Mesothelial cell of epicardium (in vitro differentiated cells): ENCODE measurements around the gene ERGIC1. TPM values are rescaled to one million over a fixed set of nuclear protein-coding genes. Genes with fewer than 3 reads are reported as not detected.
A peak's percentile ranks its signal among the peaks of the same experiment; 100 is the strongest.

Experiments used
- DNase-seq, 2 experiments: peaks; one replicate each; pipeline ENCODE4 v3.0.0; 2021; ENCODE audit warnings: low spot score in 2 of 2; ENCODE audit not compliant: unreplicated experiment in 2 of 2
- H3K27ac Mint-ChIP-seq: 2 replicates; pipeline ENCODE4 v1.8.0; 2021; ENCODE audit warnings: mixed read lengths
- H3K27me3 Mint-ChIP-seq: 2 replicates; pipeline ENCODE4 v1.8.0; 2021; ENCODE audit warnings: low read depth, mixed read lengths
- H3K36me3 Mint-ChIP-seq: 2 replicates; pipeline ENCODE4 v1.8.0; 2021; ENCODE audit warnings: mixed read lengths
- H3K4me1 Mint-ChIP-seq: 2 replicates; pipeline ENCODE4 v1.8.0; 2021; ENCODE audit warnings: mixed read lengths
- H3K4me3 Mint-ChIP-seq: 2 replicates; pipeline ENCODE4 v1.8.0; 2021; ENCODE audit warnings: mild to moderate bottlenecking, moderate library complexity, mixed read lengths
- H3K9me3 Mint-ChIP-seq: 2 replicates; pipeline ENCODE4 v1.8.0; 2021; ENCODE audit warnings: mixed read lengths
- total RNA-seq: library from RNA; stranded (reverse); gene quantifications from 3 replicates; pipeline ENCODE4 v1.2.1, GENCODE V29; 2021
- TF ChIP-seq, protein P1 (sequence below): fragments of 200-600 bp; sonication (generic); IDR thresholded peaks from one replicate; pipeline ENCODE4 v1.5.0; 2021; ENCODE audit warnings: antibody characterized with exemption; ENCODE audit not compliant: unreplicated experiment

Gene ERGIC1
- total RNA-seq, 1 donor from 2014 or later: 107 TPM

GRCh38 chr5:172939611-172940267 lies 105.7 kb downstream of the ERGIC1 start:
- H3K36me3 Mint-ChIP-seq: peaks cover 29% of the 10 kb centered on the region

GRCh38 chr5:172940268-172941066 lies 106.4 kb downstream of the ERGIC1 start:
- Mint-ChIP-seq H3K27me3 (no peaks in the 10 kb centered on the region), H3K27ac (peak overlapping the region; percentile 56), H3K9me3 (no peaks in the 10 kb centered on the region), H3K4me1 (peaks cover 24% of the 10 kb centered on the region), H3K36me3 (peaks cover 36% of the 10 kb centered on the region), H3K4me3 (no peak overlapping the region)
- TF ChIP-seq, protein P1, sequence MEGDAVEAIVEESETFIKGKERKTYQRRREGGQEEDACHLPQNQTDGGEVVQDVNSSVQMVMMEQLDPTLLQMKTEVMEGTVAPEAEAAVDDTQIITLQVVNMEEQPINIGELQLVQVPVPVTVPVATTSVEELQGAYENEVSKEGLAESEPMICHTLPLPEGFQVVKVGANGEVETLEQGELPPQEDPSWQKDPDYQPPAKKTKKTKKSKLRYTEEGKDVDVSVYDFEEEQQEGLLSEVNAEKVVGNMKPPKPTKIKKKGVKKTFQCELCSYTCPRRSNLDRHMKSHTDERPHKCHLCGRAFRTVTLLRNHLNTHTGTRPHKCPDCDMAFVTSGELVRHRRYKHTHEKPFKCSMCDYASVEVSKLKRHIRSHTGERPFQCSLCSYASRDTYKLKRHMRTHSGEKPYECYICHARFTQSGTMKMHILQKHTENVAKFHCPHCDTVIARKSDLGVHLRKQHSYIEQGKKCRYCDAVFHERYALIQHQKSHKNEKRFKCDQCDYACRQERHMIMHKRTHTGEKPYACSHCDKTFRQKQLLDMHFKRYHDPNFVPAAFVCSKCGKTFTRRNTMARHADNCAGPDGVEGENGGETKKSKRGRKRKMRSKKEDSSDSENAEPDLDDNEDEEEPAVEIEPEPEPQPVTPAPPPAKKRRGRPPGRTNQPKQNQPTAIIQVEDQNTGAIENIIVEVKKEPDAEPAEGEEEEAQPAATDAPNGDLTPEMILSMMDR: no peak
- DNase-seq: no peak

More at GRCh38 chr5:172939611-172940267, 105.7 kb downstream of the ERGIC1 start:
- Mint-ChIP-seq H3K9me3 (no peaks in the 10 kb centered on the region), H3K27ac (peak overlapping the region; percentile 56), H3K4me1 (peaks cover 21% of the 10 kb centered on the region), H3K27me3 (no peaks in the 10 kb centered on the region), H3K4me3 (no peak overlapping the region)
- DNase-seq: no peak
- TF ChIP-seq, protein P1: no peak

DNA sequence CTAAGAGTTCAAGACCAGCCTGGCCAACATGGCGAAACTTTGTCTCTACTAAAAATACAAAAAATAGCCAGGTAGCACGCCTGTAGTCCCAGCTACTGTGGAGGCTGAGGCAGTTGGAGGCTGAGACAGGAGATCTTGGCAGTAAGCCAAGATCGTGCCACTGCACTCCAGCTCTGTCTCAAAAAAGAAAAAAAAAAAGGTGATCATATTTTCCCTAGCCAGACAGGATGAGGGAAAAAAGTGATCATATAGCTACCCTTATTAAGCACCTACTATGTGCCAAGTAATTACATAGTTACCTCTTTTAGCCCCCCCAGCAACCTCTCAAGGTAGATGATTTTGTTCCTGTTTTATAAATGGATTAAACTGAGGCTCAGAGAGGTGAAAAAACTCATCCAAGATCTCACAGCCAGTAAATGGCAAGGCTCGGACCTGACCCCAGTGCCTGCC lies 107.0 kb downstream of the ERGIC1 start:
- Mint-ChIP-seq H3K27me3 (no peaks in the 10 kb centered on the region), H3K4me3 (no peak overlapping the region)
- DNase-seq: no peak

GRCh38 chr5:172942556-172942955 lies 108.5 kb downstream of the ERGIC1 start:
- TF ChIP-seq, protein P1: no peak
- Mint-ChIP-seq H3K27me3 (no peaks in the 10 kb centered on the region), H3K27ac (peak overlapping the region; percentile 36), H3K9me3 (no peaks in the 10 kb centered on the region), H3K4me3 (no peak overlapping the region), H3K36me3 (peaks cover 25% of the 10 kb centered on the region), H3K4me1 (peaks cover 24% of the 10 kb centered on the region)
- no peak for DNase-seq

More for the DNA sequence above, 107.0 kb downstream of the ERGIC1 start:
- peaks cover 24% of the 10 kb centered on the region for H3K4me1 Mint-ChIP-seq
- TF ChIP-seq, protein P1: no peak
- peak overlapping the region; percentile 31 for H3K27ac Mint-ChIP-seq
- peaks cover 31% of the 10 kb centered on the region for H3K36me3 Mint-ChIP-seq
- H3K9me3 Mint-ChIP-seq: no peaks in the 10 kb centered on the region

DNA sequence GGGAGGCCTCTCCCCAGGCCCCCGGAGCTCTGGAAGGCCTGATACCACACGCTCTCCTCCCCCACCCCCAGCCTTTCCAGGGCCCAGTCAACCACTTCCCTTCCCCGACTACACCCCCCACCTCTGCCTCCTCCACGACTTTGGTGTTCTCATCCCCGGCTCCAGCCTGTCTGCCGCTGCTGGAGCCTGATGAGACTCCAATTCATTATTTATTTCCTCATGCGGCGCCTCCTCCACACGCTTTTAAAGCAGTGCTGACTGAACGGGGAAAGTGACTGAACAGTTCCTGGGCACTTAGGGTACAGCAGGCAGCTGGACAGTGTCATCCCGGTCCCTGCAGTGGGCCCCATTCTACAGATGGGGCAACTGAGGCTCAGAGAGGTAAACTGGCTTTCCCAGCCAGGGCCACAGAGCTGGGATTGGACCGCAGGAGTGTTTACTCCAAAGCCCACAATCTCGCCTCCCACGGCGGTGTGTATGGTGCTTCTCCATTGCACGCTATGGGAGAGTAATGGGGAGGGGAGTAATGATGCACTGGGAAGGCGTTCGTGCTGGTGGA lies 109.3 kb downstream of the ERGIC1 start:
- Mint-ChIP-seq H3K4me1 (peaks cover 24% of the 10 kb centered on the region), H3K36me3 (peaks cover 25% of the 10 kb centered on the region), H3K27ac (peak overlapping the region; percentile 36), H3K27me3 (no peaks in the 10 kb centered on the region), H3K4me3 (no peak overlapping the region), H3K9me3 (no peaks in the 10 kb centered on the region)
- DNase-seq: peak in 1 of 2 experiments; percentile 50
- TF ChIP-seq, protein P1: no peak
